Activated T-cell treated with anti-CD3 and anti-CD28 coated beads, Interleukin-2, amount 50 U/mL, for 72 hours (primary cell): ENCODE results near the gene SMNDC1. TPM values are rescaled to one million over a fixed set of nuclear protein-coding genes. Genes with fewer than 3 reads are reported as not detected.
"Not testable (repeated sequence)": the region's sequence is repeated elsewhere in the genome, so short reads cannot be mapped to it uniquely, and the experiment has no call there.

Source experiments
- ATAC-seq, 2 donors: fragments of 150-1000 bp; cut with Tn5 transposase; replicated peaks in 1 of 2; 2 replicates each; pipeline ENCODE4 v1.10.0; 2021; ENCODE audit warnings: moderate library complexity in 2 of 2, mild to moderate bottlenecking in 1 of 2
- DNase-seq, 2 donors: peaks; one replicate each; pipeline ENCODE4 v3.0.0; 2021 to 2022; ENCODE audit warnings: mixed read lengths in 1 of 2
- H3K27ac Mint-ChIP-seq: one replicate; pipeline ENCODE4 v1.8.0; 2022; ENCODE audit warnings: mild to moderate bottlenecking, moderate library complexity, mixed read lengths
- H3K27me3 Mint-ChIP-seq: one replicate; pipeline ENCODE4 v1.8.0; 2022; ENCODE audit warnings: low read depth, mixed read lengths
- H3K36me3 Mint-ChIP-seq, 2 donors: one replicate each; pipeline ENCODE4 v1.8.0; 2022; ENCODE audit warnings: mixed read lengths in 2 of 2, mild to moderate bottlenecking in 1 of 2; ENCODE audit not compliant: insufficient read depth in 2 of 2
- H3K4me1 Mint-ChIP-seq: one replicate; pipeline ENCODE4 v1.8.0; 2022; ENCODE audit warnings: low read depth, mixed read lengths
- H3K4me3 Mint-ChIP-seq, 2 donors: one replicate each; pipeline ENCODE4 v1.8.0; 2022; ENCODE audit warnings: mild to moderate bottlenecking in 2 of 2, mixed read lengths in 2 of 2, moderate library complexity in 2 of 2
- H3K9me3 Mint-ChIP-seq, 2 donors: one replicate each; pipeline ENCODE4 v1.8.0; 2022; ENCODE audit warnings: mixed read lengths in 2 of 2
- total RNA-seq, 2 donors: library from RNA; stranded (reverse); gene quantifications; one replicate each; pipeline ENCODE4 v1.2.3, GENCODE V29; 2022

Gene SMNDC1
- total RNA-seq, 2 donors from 2014 or later, result 49.2 to 54.6 TPM

DNA sequence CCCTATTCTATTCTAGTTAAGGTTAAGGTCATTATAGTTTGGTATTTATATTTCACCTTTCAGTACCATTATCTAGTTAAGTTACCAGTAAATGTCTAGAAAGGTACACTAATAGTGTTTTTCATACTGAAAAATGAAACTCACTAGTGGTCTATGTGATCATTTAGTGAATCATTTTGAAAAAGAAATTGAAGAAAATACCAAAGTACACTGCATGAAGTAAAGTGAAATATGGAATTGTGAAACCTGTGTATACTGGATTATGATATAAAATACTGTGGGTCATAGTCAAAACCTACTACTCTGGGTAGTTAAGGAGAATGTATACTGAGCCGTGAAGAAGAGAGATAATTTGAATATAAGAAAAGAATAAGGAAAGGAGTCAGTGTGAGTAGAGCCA is 53.3 kb downstream of the SMNDC1 start:
- H3K27me3 Mint-ChIP-seq, result peaks cover 25% of the 10 kb centered on the region
- H3K27ac Mint-ChIP-seq, result peak overlapping the region; percentile 69
- ATAC-seq, result peak; percentile 80 to 88
- H3K4me3 Mint-ChIP-seq, result peak overlapping the region; percentile 20 to 68
- DNase-seq, H3K9me3 Mint-ChIP-seq: not testable (repeated sequence)
- peaks cover 36% of the 10 kb centered on the region for H3K4me1 Mint-ChIP-seq
- peaks cover 8 to 10% of the 10 kb centered on the region in 2 donors for H3K36me3 Mint-ChIP-seq

DNA sequence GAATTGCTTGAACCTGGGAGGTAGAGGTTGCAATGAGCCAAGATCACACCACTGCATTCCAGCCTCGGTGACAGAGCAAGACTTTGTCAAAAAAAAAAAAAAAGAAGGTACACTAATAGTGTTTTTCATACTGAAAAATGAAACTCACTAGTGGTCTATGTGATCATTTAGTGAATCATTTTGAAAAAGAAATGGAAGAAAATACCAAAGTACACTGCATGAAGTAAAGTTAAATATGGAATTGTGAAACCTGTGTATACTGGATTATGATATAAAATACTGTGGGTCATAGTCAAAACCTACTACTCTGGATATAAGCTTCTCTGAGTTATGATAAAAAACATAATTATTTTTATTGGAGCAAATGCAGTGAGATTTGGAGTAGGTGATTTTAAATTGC is 55.2 kb downstream of the SMNDC1 start:
- H3K9me3 Mint-ChIP-seq, DNase-seq: not testable (repeated sequence)
- Mint-ChIP-seq H3K4me1 (peaks cover 37% of the 10 kb centered on the region), H3K27ac (peak overlapping the region; percentile 75), H3K4me3 (peak overlapping the region in 1 of 2 donors; percentile 33), H3K36me3 (peaks cover 6 to 11% of the 10 kb centered on the region in 2 donors), H3K27me3 (peaks cover 35% of the 10 kb centered on the region)
- ATAC-seq, result peak; percentile 68 to 74

DNA sequence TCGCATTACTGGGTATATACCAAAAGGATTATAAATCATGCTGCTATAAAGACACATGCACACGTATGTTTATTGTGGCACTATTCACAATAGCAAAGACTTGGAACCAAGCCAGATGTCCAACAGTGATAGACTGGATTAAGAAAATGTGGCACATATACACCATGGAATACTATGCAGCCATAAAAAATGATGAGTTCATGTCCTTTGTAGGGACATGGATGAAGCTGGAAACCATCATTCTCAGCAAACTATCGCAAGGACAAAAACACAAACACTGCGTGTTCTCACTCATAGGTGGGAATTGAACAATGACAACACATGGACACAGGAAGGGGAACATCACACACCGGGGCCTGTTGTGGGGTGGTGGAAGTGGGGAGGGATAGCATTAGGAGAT is 56.9 kb downstream of the SMNDC1 start:
- H3K27ac Mint-ChIP-seq, result not testable (repeated sequence)

DNA sequence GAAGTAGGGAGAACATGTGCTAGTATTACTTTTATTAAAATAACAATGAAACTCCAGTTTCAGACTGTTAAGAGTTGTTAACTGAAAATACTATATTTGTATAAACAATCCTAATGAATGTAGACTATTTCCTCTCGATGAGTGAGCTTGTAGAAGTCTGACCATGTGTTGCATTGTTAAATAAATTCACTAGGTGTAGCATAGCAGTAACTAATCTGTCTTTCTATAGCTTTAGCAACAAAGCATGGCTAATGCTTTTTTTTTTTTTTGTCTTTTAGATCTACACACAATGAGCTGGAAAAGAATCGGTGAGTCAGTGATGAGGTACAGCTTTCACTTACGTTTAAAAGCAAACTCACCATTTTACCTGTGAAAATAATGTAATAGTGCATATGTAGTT is 60.2 kb downstream of the SMNDC1 start:
- no peak for ATAC-seq
- peaks cover 31% of the 10 kb centered on the region for H3K4me1 Mint-ChIP-seq
- no peaks in the 10 kb centered on the region for H3K9me3 Mint-ChIP-seq
- H3K4me3 Mint-ChIP-seq, result no peak overlapping the region
- H3K36me3 Mint-ChIP-seq, result peaks cover 5 to 11% of the 10 kb centered on the region in 2 donors
- H3K27ac Mint-ChIP-seq, result no peak overlapping the region
- no peak for DNase-seq
- peaks cover 25% of the 10 kb centered on the region for H3K27me3 Mint-ChIP-seq

More for the DNA sequence above, 56.9 kb downstream of the SMNDC1 start:
- peaks cover 25% of the 10 kb centered on the region for H3K27me3 Mint-ChIP-seq
- H3K4me1 Mint-ChIP-seq, result peaks cover 34% of the 10 kb centered on the region
- H3K4me3 Mint-ChIP-seq, DNase-seq, H3K9me3 Mint-ChIP-seq, ATAC-seq: not testable (repeated sequence)
- peaks cover 5 to 11% of the 10 kb centered on the region in 2 donors for H3K36me3 Mint-ChIP-seq

DNA sequence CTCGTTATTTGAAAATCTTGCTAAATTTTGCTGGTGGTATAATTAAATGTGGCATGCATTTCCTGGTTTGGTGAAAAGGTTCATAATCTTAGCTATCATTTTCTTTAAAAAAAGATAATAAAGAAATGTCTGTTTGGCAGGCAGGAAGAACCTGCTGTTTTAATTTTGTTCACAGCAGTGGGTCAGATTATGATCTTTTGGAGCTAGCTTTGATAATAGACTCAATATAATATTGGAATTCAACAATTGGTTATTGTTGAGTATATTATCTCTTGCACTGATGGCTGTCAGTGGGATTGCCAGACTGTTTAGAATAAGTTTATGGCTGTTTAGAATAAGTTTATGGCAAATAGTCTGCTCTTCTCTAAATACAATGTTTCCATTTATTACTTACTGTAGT is 62.2 kb downstream of the SMNDC1 start:
- Mint-ChIP-seq H3K4me3 (peak overlapping the region in 1 of 2 donors; percentile 40), H3K36me3 (peaks cover 8 to 11% of the 10 kb centered on the region in 2 donors), H3K27me3 (peaks cover 25% of the 10 kb centered on the region), H3K4me1 (peaks cover 30% of the 10 kb centered on the region), H3K27ac (no peak overlapping the region), H3K9me3 (no peaks in the 10 kb centered on the region)
- no peak for DNase-seq
- no peak for ATAC-seq

DNA sequence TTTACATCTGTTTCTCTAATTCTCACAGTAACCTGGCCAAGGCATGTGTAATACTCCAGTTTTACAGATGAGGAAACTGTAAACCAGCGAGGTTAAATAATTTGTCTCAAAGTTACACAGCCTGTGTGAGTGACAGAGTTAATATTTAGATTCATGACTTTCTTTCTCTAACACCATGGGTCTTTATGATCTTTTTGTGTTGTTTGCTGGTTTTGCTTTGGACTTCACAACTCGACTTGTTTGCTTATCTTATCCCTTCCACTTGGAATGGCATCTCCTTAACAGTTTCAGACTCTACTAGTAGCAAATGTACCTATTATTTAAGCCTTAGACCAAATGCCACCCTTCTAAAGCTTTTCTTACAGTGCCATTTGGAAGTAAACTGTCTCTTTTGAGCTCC is 62.9 kb downstream of the SMNDC1 start:
- H3K27me3 Mint-ChIP-seq, result peaks cover 19% of the 10 kb centered on the region
- peaks cover 5 to 13% of the 10 kb centered on the region in 2 donors for H3K36me3 Mint-ChIP-seq
- peak overlapping the region in 1 of 2 donors; percentile 40 for H3K4me3 Mint-ChIP-seq

DNA sequence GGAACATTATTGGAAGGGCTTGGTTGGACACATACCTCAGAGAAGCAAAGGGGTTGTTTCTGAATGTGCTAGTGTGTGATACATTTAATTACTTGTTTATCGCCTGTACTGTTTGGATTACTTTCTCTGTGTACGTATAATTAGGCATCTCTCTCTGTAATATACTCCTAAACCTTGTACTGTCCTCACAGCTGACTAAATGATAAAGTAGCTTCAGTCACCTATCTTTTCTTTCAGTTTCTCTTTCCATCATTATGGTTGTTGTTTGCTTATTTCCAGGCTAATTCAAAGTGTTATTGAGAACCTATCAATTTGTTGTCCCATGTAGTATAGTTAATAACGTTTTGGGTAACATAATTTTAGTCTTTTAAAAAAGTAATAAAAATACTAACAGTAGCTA is 63.3 kb downstream of the SMNDC1 start:
- Mint-ChIP-seq H3K27me3 (peaks cover 15% of the 10 kb centered on the region), H3K27ac (no peak overlapping the region), H3K36me3 (peaks cover 5 to 11% of the 10 kb centered on the region in 2 donors), H3K4me1 (peaks cover 30% of the 10 kb centered on the region), H3K9me3 (no peaks in the 10 kb centered on the region), H3K4me3 (peak overlapping the region in 1 of 2 donors; percentile 59)
- ATAC-seq (peak; percentile 51 to 67), DNase-seq (no peak)

More for the DNA sequence above, 62.9 kb downstream of the SMNDC1 start:
- DNase-seq (no peak), ATAC-seq (no peak)
- Mint-ChIP-seq H3K9me3 (no peaks in the 10 kb centered on the region), H3K4me1 (peaks cover 30% of the 10 kb centered on the region), H3K27ac (peak overlapping the region; percentile 13)

Other genes with a start within 250 kb of the SMNDC1 start
- gene MXI1, start 97.3 kb downstream of the SMNDC1 start, total RNA-seq, result 10 to 100 TPM; 19.4 to 36.8 TPM
- 100 to 1,000 TPM; 122 to 242 TPM for gene DUSP5, start 193.0 kb upstream of the SMNDC1 start, total RNA-seq